SK-N-SH treated with all-trans-retinoic acid at 6 μM for 48 hours (cell line): ENCODE measurements around the gene MLLT11.

ENCODE experiments used
- ATAC-seq: fragments of 200-7000 bp; cut with Tn5 transposase; 3 replicates; pipeline ENCODE4 v1.9.1; 2020; ENCODE audit warnings: mild to moderate bottlenecking, moderate library complexity
- ARNTL ChIP-seq: fragments of 450-650 bp; formaldehyde crosslinking; IDR thresholded peaks from 2 replicates; pipeline ENCODE4 v1.5.0; 2020; ENCODE audit warnings: low read depth, mild to moderate bottlenecking, moderate library complexity, borderline replicate concordance
- BACH2 ChIP-seq: fragments of 250-450 bp; sonication (Bioruptor Pico); IDR thresholded peaks from 2 replicates; pipeline ENCODE4 v1.9.0; 2021; ENCODE audit warnings: mild to moderate bottlenecking, borderline replicate concordance
- CREB5 ChIP-seq: fragments of 250-450 bp; sonication (Bioruptor Pico); IDR thresholded peaks from 2 replicates; pipeline ENCODE4 v1.5.1; 2020; ENCODE audit warnings: low read depth, mild to moderate bottlenecking, moderate library complexity
- CSRNP3 ChIP-seq: fragments of 250-450 bp; sonication (Bioruptor Pico); IDR thresholded peaks from 2 replicates; pipeline ENCODE4 v1.5.1; 2021; ENCODE audit warnings: mild to moderate bottlenecking, moderate library complexity
- ESRRG ChIP-seq: fragments of 250-450 bp; sonication (Bioruptor Pico); IDR thresholded peaks from 2 replicates; pipeline ENCODE4 v1.6.1; 2021; ENCODE audit warnings: mild to moderate bottlenecking
- GLIS3 ChIP-seq: fragments of 250-450 bp; sonication (Bioruptor Pico); IDR thresholded peaks from 2 replicates; pipeline ENCODE4 v1.5.0; 2020; ENCODE audit warnings: mild to moderate bottlenecking, moderate library complexity
- ISL1 ChIP-seq: fragments of 250-450 bp; sonication (Bioruptor Pico); IDR thresholded peaks from 2 replicates; pipeline ENCODE4 v2.1.2; 2022; ENCODE audit warnings: mild to moderate bottlenecking, moderate library complexity
- OSR1 ChIP-seq: fragments of 250-450 bp; sonication (Bioruptor Pico); IDR thresholded peaks from 2 replicates; pipeline ENCODE4 v1.8.0; 2022; ENCODE audit warnings: moderate library complexity, mild to moderate bottlenecking, inconsistent platforms
- PATZ1 ChIP-seq: fragments of 250-450 bp; sonication (Bioruptor Pico); IDR thresholded peaks from 2 replicates; pipeline ENCODE4 v1.8.0; 2020; ENCODE audit warnings: mild to moderate bottlenecking, moderate library complexity, borderline replicate concordance
- PPARA ChIP-seq: fragments of 250-450 bp; sonication (Bioruptor Pico); IDR thresholded peaks from 2 replicates; pipeline ENCODE4 v1.5.0; 2020; ENCODE audit warnings: mild to moderate bottlenecking, borderline replicate concordance
- RARB ChIP-seq: fragments of 250-450 bp; sonication (Bioruptor Pico); IDR thresholded peaks from 2 replicates; pipeline ENCODE4 v1.8.0; 2021; ENCODE audit warnings: mild to moderate bottlenecking, moderate library complexity
- TCF4 ChIP-seq: fragments of 250-450 bp; sonication (Bioruptor Pico); IDR thresholded peaks from 2 replicates; pipeline ENCODE4 v1.8.0; 2021; ENCODE audit warnings: mild to moderate bottlenecking, moderate library complexity, borderline replicate concordance
- TOX ChIP-seq: fragments of 250-450 bp; sonication (Bioruptor Pico); IDR thresholded peaks from 2 replicates; pipeline ENCODE4 v1.8.0; 2021; ENCODE audit warnings: mild to moderate bottlenecking, moderate library complexity, borderline replicate concordance
- ZC3H10 ChIP-seq: fragments of 250-450 bp; sonication (Bioruptor Pico); IDR thresholded peaks from 2 replicates; pipeline ENCODE4 v1.5.1; 2021; ENCODE audit warnings: mild to moderate bottlenecking, moderate library complexity
- ZFP3 ChIP-seq: fragments of 250-450 bp; sonication (Bioruptor Pico); IDR thresholded peaks from 2 replicates; pipeline ENCODE4 v1.5.0; 2020; ENCODE audit warnings: mild to moderate bottlenecking, moderate library complexity
- ZFP30 ChIP-seq: fragments of 450-650 bp; formaldehyde crosslinking; IDR thresholded peaks from 2 replicates; pipeline ENCODE4 v1.5.0; 2022; ENCODE audit warnings: mild to moderate bottlenecking, moderate library complexity
- ZNF565 ChIP-seq: fragments of 450-650 bp; formaldehyde crosslinking; conservative IDR thresholded peaks from 2 replicates; pipeline ENCODE4 v1.5.0; 2020; ENCODE audit warnings: low read depth, mild to moderate bottlenecking, moderate library complexity
- ZNF70 ChIP-seq: fragments of 450-650 bp; formaldehyde crosslinking; IDR thresholded peaks from 2 replicates; pipeline ENCODE4 v1.5.0; 2020; ENCODE audit warnings: mild to moderate bottlenecking, moderate library complexity
- ZNF8 ChIP-seq: fragments of 450-650 bp; formaldehyde crosslinking; IDR thresholded peaks from 2 replicates; pipeline ENCODE4 v1.5.0; 2020; ENCODE audit warnings: mild to moderate bottlenecking, moderate library complexity
- TF ChIP-seq, protein P1 (sequence below): fragments of 250-450 bp; sonication (Bioruptor Pico); IDR thresholded peaks from 2 replicates; pipeline ENCODE4 v1.5.0; 2020; ENCODE audit warnings: mild to moderate bottlenecking, moderate library complexity
- TF ChIP-seq, protein P2 (sequence below): fragments of 250-450 bp; sonication (Bioruptor Pico); IDR thresholded peaks from 2 replicates; pipeline ENCODE4 v1.8.0; 2021; ENCODE audit warnings: low read depth, mild to moderate bottlenecking, moderate library complexity, borderline replicate concordance

The MLLT11 gene

GRCh38 chr1:151049458-151049857 is 10.7 kb upstream of the MLLT11 start:
- TF ChIP-seq ZNF565 (CRISPR knock-in tag) (no peak), CREB5 (CRISPR knock-in tag) (no peak), ESRRG (CRISPR knock-in tag) (no peak), ARNTL (CRISPR knock-in tag) (no peak), OSR1 (CRISPR knock-in tag) (no peak), BACH2 (CRISPR knock-in tag) (no peak), GLIS3 (no peak), ZC3H10 (CRISPR knock-in tag) (no peak), TOX (CRISPR knock-in tag) (no peak), ISL1 (CRISPR knock-in tag) (no peak), ZNF70 (no peak), ZFP30 (no peak), PPARA (no peak), RARB (CRISPR knock-in tag) (no peak), ZNF8 (CRISPR knock-in tag) (no peak), ZFP3 (CRISPR knock-in tag) (no peak), CSRNP3 (CRISPR knock-in tag) (no peak)
- TF ChIP-seq, protein P1, sequence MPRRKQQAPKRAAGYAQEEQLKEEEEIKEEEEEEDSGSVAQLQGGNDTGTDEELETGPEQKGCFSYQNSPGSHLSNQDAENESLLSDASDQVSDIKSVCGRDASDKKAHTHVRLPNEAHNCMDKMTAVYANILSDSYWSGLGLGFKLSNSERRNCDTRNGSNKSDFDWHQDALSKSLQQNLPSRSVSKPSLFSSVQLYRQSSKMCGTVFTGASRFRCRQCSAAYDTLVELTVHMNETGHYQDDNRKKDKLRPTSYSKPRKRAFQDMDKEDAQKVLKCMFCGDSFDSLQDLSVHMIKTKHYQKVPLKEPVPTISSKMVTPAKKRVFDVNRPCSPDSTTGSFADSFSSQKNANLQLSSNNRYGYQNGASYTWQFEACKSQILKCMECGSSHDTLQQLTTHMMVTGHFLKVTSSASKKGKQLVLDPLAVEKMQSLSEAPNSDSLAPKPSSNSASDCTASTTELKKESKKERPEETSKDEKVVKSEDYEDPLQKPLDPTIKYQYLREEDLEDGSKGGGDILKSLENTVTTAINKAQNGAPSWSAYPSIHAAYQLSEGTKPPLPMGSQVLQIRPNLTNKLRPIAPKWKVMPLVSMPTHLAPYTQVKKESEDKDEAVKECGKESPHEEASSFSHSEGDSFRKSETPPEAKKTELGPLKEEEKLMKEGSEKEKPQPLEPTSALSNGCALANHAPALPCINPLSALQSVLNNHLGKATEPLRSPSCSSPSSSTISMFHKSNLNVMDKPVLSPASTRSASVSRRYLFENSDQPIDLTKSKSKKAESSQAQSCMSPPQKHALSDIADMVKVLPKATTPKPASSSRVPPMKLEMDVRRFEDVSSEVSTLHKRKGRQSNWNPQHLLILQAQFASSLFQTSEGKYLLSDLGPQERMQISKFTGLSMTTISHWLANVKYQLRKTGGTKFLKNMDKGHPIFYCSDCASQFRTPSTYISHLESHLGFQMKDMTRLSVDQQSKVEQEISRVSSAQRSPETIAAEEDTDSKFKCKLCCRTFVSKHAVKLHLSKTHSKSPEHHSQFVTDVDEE: no peak
- TF ChIP-seq, protein P2, sequence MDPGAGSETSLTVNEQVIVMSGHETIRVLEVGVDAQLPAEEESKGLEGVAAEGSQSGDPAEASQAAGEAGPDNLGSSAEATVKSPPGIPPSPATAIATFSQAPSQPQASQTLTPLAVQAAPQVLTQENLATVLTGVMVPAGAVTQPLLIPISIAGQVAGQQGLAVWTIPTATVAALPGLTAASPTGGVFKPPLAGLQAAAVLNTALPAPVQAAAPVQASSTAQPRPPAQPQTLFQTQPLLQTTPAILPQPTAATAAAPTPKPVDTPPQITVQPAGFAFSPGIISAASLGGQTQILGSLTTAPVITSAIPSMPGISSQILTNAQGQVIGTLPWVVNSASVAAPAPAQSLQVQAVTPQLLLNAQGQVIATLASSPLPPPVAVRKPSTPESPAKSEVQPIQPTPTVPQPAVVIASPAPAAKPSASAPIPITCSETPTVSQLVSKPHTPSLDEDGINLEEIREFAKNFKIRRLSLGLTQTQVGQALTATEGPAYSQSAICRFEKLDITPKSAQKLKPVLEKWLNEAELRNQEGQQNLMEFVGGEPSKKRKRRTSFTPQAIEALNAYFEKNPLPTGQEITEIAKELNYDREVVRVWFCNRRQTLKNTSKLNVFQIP (CRISPR knock-in tag): no peak
- no peak for ATAC-seq

DNA sequence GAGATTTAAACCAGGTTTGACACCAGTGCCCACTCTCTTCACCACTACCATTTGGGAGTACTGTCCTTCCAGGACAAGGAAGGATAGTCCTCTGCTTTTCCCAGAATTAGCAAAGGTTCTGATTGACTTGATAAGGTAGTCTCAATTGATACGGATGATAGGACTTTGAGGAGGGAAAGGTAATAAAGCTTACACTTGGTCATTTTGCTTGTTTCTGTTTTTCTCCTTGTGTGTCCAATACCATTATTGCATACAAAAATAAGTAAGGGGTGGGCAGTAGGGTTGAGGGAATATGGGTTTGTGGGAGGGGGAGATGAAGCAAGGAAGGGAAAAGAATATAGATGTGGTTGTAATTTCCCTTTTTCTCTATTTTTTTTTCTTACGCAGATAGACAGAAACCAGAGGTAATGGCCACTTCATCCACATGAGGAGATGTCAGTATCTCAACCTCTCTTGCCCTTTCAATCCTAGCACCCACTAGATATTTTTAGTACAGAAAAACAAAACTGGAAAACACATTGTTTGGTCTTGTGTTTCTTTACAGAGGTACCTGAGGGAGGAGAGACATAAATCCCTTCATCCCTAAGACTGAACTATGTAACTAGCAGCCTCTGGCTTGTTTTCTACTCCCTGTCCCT is 10.0 kb upstream of the MLLT11 start:
- ATAC-seq: no peak
- TF ChIP-seq PATZ1 (CRISPR knock-in tag): no peak
- TF ChIP-seq ZFP3 (CRISPR knock-in tag): no peak
- no peak for TF ChIP-seq CSRNP3 (CRISPR knock-in tag)
- TF ChIP-seq ESRRG (CRISPR knock-in tag): no peak
- TF ChIP-seq PPARA: no peak
- no peak for TF ChIP-seq ZNF70
- no peak for TF ChIP-seq TCF4 (CRISPR knock-in tag)
